H54 (cell line): ENCODE data around the gene DLGAP1.

ENCODE experiments used
- DNase-seq: peaks from one replicate; pipeline ENCODE4 v3.0.0; 2011; ENCODE audit warnings: low spot score, mixed read lengths; ENCODE audit not compliant: insufficient read length
- FAIRE-seq: peaks from 3 replicates; lab custom pipeline; 2011; peaks lifted over from hg19 to GRCh38; lab: Jason Lieb, UNC
- POLR2A ChIP-seq: IDR thresholded peaks from 2 replicates; pipeline ENCODE4 v1.6.1; 2011; ENCODE audit warnings: low read depth, mild to moderate bottlenecking, low read length

DLGAP1 gene

DNA sequence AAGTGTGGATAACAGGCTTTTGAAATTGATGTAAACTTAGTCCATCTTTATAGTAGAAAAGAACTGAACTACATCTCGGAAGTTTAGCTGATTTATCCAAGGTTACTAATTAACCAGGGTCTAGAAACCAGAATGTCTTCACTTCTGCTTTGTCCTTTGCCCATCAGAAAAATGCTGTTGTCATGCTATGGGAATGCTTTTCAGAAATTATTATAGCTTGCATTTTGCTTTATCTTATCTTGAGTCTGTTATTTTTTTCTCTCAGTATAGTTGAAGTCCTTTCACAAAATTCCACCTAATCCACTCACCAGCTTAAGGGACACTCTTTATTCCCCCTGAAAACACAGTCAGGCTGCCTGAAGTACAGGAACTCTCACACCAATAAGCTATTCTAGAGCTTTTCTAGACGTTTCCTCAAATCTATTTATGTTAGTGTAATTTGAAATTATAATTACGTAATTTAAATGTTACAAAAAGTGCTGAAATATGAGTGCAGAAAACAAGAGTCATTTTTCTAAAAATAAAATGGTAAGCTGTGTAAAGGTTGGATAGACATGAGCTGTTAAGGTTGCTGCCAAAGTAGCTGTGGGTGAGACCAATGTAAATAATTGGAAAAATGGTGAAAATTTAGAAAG, 548.9 kb downstream of the DLGAP1 start:
- FAIRE-seq = no peak
- DNase-seq = no peak
- no peak for TF ChIP-seq POLR2A

DNA sequence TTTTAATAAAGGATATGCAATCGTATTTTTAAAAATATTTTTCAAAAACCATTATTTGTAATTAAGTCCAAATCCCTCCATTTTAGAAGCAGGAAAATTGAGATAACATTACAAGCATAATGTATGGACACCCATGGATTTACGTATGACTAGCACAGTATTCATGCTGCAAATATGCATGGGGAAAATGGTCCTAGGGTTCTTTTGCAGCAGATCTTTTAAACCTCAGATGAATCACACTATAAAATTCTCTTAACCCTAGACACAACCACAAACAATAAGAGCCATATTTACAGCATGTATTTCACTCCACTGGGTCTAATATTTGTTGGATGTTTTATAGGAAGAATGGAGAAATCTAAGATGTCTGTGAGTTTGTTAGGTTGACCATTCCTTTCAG, 551.8 kb downstream of the DLGAP1 start:
- TF ChIP-seq POLR2A = no peak
- peak; percentile 15 for DNase-seq
- FAIRE-seq = peak; percentile 57

DNA sequence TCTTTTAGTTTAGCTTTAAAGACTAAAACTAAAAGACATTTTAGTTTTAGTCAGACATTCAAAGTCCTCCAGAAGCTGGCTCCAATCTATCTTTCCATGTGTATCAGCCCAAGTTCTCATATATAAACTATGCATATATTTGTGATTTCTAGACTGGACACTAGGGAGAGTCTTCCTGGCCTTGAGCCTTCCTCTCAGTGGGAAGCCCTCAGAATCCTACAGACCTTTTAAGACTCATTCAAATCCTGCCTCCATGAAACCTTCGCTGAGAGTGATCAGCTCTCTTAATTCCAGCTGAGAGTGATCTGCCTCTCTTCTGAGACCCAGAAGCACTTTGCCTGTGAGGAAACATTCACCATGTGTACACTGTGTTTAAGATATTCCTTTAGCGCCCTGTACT, 552.4 kb downstream of the DLGAP1 start:
- DNase-seq (no peak), FAIRE-seq (no peak)
- TF ChIP-seq POLR2A = no peak

DNA sequence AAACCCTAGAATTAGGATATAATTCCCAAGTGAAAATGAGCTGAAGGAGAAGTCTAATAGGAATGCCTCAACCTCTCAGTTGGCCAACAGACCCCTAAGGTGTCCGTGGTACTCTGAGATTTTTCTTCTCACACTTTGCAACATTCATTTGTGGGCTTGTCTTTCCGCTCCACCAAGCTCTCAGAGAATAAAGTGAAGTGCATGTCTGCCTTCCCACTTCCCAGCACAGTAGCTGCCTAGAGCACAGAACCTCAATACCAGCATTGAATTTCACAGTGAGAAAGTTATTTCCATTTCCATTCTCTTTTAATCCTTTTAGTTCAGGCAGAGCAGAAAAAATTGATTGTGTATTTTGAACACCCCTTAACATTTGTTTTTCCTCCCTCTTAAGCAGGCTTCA, 553.3 kb downstream of the DLGAP1 start:
- TF ChIP-seq POLR2A = no peak
- no peak for FAIRE-seq
- DNase-seq = no peak

DNA sequence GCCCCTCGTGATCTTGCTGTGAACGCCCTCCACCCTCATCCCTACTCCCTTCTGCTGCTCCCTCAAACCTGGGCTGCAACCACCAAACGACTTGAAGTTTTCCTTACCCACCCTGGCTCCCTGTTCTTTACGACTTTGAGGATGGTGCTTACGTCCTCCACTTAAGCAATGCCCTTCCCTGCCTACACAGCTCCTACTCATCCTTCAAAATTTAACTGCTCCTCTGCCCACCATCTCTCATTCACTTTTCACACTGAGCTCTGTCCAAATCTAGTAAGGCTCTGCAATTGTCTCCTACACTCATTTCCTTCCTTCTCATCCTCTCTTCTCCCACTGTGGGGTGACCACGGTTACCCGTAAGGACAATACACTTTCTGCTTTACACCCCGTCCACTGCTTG, 554.1 kb downstream of the DLGAP1 start:
- no peak for FAIRE-seq
- TF ChIP-seq POLR2A = no peak

DNA sequence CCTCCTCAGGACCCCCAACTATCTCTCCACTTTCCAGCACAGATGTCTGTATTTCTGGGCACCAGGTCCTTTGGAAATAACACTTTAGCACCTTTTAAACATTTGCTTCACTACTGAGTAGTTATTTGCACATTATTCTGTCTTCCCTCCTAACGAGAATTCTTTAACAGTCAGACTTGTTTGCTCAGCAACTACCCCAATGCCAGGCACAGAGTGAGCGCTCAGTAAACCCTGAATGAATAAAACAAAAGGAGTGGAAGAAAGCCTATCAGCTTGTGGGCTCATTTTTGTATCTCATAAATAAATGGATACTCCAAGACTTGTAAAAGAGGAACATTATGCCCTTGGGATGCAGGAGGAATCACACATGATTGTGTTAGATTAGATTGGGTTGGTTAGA, 554.8 kb downstream of the DLGAP1 start:
- FAIRE-seq (no peak), DNase-seq (no peak)
- TF ChIP-seq POLR2A = no peak

More for the DNA sequence above, 554.1 kb downstream of the DLGAP1 start:
- no peak for DNase-seq

DNA sequence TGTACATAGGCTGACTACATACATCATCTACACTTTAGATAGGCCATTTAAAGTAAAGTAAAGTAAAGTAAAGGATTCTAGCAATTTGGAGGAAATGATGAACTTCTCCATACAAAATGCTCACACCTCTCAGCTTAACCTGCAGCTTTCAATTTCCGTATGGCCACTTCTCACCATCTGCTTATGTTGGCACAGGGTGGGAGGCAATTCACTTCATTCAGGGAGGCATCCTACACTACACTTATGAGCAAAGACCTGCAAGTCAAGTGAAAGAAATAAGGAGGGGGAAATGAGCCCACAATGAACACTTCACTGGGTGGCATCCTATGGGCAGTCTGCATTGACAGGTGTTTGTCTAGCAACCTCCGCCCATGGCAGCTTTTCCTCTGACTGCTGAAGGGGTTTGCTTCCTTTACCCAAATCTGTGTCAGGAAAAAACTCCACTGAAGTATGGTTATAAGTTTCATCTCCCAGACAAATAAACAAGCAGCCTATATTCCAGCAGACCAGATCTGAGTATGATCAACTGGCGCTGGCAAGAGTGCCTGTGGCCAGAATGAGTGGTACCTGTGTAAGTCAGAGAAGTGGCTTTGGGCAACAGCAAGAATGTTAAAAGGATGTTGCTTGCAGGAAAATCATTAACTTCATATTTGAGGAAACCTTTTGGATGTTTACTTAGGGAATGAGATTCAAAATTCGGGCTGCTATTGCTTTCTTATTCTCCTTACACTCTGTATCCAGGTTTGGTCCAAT, 556.1 kb downstream of the DLGAP1 start:
- no peak for FAIRE-seq

DNA sequence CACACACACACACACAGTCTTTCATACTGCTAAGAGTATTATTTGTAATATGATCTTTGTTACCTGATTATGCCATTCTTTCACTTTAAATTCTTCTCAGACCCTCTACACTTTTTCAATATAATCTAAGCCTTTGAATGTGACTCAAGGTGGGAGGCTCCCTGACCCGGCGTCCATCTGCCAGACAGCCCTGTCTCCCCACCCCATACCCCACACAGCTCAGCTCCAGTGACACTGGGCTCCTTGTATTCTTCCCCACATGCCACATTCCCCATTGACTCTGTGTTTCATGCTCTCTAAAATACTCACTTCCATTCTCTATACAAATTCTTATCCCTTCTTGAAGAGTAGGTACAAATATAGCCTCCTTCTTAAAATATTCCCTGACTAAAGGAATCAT, 563.0 kb downstream of the DLGAP1 start:
- no peak for TF ChIP-seq POLR2A
- no peak for DNase-seq
- FAIRE-seq = no peak

More for the DNA sequence above, 556.1 kb downstream of the DLGAP1 start:
- no peak for DNase-seq
- no peak for TF ChIP-seq POLR2A

DNA sequence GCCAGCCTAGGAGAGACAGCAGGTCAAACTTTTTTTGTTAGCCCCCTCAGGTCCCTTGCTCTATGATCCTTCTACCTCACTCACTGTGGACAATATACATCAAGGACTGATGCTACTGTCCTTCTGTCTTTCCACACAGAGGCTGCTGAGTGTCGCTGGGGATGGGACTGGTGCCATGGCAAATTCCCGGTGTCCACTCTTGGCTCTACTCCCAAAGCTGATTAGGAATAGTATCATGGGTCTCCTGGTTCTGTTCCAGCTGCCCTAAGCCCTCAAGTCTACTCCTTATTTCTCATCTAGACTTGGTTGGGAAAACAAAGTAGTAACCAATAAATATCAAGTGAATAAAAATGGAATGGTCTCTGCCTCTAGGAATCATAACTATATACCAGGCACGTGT, 563.9 kb downstream of the DLGAP1 start:
- no peak for TF ChIP-seq POLR2A
- FAIRE-seq = no peak
- no peak for DNase-seq

DNA sequence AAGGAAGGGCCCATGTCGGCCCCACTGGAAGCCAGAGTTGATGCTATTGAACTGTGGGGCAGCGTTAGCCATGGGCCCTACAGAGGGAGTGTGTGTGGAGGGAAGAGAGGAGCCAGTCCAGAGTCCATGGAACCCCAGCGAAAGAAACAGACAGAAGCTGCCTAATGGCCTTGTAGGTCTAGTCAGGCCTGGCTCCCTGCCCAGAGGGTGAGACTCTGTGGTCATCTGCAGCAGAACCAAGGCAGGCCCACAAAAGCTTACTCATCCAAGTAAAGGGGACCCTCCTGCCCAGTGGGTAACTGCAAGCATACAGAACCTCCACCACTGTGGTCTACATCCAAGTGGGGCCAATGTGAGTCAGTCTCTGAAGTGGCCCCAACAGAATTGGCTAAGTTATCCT, 565.3 kb downstream of the DLGAP1 start:
- FAIRE-seq (no peak), DNase-seq (no peak)
- TF ChIP-seq POLR2A = no peak

DNA sequence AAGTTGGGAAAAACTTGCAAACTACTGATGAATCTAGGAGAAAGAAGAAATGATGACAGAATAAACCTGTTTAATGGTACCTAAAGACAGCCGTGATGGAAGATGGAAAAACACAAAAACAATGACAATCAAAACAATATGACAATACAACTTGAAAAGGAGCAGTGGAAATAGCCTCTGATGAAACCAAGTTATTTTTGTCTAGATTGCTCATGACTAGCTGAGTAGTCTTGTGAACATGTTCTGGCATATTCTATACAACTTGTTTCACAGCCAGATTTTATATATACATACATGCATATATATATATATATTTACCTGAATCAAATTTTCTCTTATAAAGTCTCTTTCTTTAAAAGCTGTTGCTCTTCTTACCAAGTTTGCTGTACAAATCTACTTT, 566.0 kb downstream of the DLGAP1 start:
- no peak for DNase-seq
- FAIRE-seq = no peak
- TF ChIP-seq POLR2A = no peak

DNA sequence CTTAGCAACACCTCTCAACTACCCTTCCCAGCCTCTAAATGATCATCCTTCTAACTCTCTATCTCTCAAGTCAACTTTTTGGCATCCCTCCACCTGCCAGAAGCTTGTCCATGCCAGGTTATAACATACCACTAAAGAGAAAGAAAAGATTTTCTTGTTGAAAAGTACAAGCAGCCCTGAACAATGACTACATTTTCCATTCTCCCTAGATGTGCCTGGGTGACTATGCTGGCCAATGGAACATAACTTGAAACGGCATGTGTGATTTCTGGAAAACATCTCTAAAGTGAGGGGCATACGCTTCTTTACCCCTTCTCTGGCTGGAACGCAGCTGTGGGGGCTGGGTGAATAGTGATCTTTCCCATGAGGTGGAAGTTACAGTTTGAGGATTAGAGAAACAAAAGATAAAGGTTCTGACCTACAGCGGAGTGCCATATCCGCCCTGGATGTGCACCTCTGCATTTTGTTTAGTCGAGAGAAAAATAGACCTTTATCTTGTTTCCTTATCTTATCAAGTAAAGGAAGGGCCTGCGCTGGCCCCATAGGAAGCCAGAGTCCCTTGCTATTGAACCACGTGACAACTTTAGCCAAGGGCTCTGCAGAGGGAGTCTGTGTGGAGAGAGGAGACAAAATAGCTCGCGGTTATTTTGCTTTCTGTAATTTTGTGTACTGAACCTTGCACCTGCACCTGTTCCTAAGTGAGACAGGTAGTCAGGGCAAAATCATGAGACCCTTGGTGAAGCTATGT, 568.4 kb downstream of the DLGAP1 start:
- no peak for TF ChIP-seq POLR2A
- DNase-seq (no peak), FAIRE-seq (no peak)

DNA sequence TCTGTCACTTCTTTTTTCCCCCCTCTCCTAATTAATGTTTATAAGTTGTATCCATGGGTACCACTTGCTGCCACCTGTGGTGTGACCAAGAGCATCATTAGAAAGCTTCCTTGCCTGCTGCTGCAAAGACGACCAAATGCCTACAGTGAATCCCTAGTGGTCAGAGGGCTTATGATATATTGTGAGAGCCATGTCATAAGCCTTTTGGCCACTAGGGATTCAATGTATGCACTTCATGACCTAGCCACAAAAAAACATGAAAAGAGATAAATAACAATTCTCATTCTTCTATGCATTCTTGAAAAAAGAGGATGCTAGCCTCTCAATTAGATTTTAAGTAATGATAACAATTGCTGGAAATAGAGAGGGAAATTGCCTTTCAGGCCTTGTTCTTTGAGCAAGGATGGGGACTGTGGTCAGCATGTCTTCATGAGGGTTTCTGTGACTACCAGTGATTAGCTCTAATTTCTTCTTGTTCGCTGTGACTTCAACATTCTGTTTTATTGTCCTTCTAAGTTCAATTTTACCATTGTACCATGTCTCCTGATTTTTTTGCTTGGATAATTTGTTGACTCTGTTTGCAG, 569.8 kb downstream of the DLGAP1 start:
- TF ChIP-seq POLR2A = no peak
- no peak for FAIRE-seq
- DNase-seq = no peak

DNA sequence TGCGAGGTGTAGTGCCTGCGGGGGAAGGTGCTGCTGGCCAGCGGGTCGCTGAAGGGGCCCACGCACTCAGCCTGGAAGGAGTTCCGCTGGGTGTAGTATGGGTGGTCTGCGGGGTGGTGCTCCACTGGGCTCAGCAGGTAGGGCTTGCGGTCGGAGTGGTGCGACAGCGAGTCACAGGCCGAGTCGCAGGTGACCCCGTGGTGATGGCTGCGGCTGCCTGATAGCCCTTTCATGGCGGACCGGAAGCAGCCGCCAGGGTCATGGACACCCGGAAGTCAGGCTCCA, 575.3 kb downstream of the DLGAP1 start:
- DNase-seq (no peak), FAIRE-seq (no peak)

More for the DNA sequence above, 575.3 kb downstream of the DLGAP1 start:
- no peak for TF ChIP-seq POLR2A
